Measurements from ENCODE around the gene TNFRSF6B.

Gene TNFRSF6B

DNA sequence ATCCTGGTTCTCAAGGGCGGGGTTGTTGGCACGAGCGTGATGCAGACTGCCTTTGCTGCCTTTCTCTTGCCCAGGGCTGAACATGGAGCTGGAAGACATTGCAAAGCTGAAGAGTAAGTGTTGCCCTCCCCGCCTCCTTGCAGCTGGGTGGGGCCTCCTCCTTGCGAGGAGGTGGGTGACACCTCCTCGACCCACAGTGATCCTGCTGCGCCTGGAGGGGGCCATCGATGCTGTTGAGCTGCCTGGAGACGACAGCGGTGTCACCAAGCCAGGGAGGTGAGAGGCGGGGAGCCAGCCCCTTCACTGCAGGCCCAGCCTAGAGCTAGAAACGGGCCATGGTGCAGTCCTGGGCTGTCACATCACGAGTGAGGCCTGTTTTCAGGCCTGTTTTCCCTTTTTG is 18.4 kb upstream of the TNFRSF6B start:
- H3K4me3 ChIP-seq (ENCODE audit: low read depth, low read length), result no peak overlapping the region
- H3K4me1 ChIP-seq (ENCODE audit: control insufficient read depth, insufficient read depth, low read length), result no peaks in the 10 kb centered on the region
- no peak overlapping the region for H3K9ac ChIP-seq (ENCODE audit: low read depth, low read length)
- H3K9me3 ChIP-seq (ENCODE audit: control insufficient read depth, insufficient read depth, low read length), result no peaks in the 10 kb centered on the region
- H3K27me3 ChIP-seq (ENCODE audit: control insufficient read depth, insufficient read depth, low read length), result no peaks in the 10 kb centered on the region
- H3K27ac ChIP-seq (ENCODE audit: low read depth, low read length), result no peak overlapping the region
- H3K36me3 ChIP-seq (ENCODE audit: control insufficient read depth, insufficient read depth, low read length), result peaks cover 42% of the 10 kb centered on the region

DNA sequence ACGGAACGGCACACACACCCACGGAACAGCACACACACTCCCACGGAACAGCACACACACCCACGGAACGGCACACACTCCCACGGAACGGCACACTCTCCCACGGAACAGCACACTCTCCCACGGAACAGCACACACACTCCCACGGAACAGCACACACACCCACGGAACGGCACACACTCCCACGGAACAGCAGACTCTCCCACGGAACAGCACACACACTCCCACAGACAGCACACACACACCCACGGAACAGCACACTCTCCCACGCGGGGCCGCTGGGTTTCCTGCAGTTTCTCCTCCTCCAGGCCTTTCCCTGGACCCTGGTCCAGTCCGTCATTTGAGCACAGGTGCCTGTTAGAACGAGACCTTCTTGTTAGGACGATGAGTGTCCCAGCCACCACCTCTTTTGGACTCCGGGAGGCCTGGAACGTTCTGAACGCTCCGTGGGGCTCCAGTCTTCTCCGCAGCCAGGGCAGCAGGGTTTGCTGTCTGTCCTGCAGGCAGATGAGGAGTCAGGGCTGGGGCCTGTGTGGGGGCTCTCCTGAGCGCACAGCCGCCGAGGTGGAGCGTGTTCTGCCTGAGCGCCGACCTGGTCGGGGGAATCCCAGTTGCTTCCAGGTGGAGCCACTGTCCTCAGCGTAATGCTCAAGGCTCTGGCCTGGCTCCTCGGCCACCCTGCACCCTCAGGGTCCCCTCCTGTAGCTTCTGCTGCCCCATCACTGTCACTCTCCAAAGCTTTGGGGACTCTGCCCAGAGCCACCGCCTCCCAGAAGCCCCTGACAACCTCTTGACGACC is 17.6 kb upstream of the TNFRSF6B start:
- Histone ChIP-seq H3K4me1 (ENCODE audit: control insufficient read depth, insufficient read depth, low read length) (no peaks in the 10 kb centered on the region), H3K27ac (ENCODE audit: low read depth, low read length) (no peak overlapping the region), H3K36me3 (ENCODE audit: control insufficient read depth, insufficient read depth, low read length) (peaks cover 39% of the 10 kb centered on the region), H3K9ac (ENCODE audit: low read depth, low read length) (no peak overlapping the region), H3K9me3 (ENCODE audit: control insufficient read depth, insufficient read depth, low read length) (no peaks in the 10 kb centered on the region), H3K4me3 (ENCODE audit: low read depth, low read length) (no peak overlapping the region), H3K27me3 (ENCODE audit: control insufficient read depth, insufficient read depth, low read length) (no peaks in the 10 kb centered on the region)

DNA sequence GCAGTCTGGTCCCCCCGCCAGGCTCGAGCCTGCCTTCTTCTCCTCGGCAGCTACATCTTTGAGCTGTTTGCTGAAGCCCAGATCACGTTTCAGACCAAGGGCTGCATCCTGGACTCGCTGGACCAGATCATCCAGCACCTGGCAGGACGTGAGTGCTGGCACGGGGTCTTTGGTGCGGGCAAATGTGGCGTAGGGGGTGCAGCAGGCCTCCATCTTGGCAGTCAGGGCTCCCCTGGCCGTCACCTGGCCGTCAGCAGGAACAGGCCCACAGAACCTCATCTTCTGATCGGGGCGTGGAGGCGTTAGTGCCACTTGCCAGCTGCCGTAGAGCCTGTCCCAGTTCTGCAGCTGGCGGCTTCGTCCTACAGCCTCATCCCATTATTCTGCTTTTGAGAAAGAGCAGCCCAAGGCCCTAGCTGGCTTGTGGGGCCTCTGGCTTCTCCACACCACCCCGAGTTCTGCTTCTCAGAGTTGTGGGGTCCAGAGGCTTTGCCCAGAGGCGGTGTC is 16.6 kb upstream of the TNFRSF6B start:
- Histone ChIP-seq H3K27me3 (ENCODE audit: control insufficient read depth, insufficient read depth, low read length) (no peaks in the 10 kb centered on the region), H3K27ac (ENCODE audit: low read depth, low read length) (no peak overlapping the region), H3K4me3 (ENCODE audit: low read depth, low read length) (no peak overlapping the region), H3K9ac (ENCODE audit: low read depth, low read length) (no peak overlapping the region), H3K36me3 (ENCODE audit: control insufficient read depth, insufficient read depth, low read length) (peaks cover 31% of the 10 kb centered on the region), H3K4me1 (ENCODE audit: control insufficient read depth, insufficient read depth, low read length) (no peaks in the 10 kb centered on the region), H3K9me3 (ENCODE audit: control insufficient read depth, insufficient read depth, low read length) (no peaks in the 10 kb centered on the region)

DNA sequence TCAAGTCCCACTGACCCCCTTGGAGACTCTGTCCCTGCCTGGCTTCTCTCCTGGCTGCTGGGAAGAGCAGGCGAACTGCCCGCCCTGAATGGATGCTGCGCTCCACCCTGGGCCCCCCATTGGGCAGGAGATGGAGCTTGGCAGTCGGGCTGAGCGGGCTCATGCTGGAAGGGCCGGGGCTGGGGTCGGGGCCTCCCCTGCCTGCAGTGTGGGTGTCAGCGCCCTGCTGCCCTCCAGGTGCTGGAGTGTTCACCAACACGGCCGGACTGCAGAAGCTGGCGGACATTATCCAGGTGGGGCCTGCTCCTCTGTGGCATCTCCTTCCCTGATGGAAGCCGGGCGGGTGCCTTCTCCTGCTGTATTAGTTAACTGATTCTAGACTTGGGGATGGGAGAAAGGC is 16.0 kb upstream of the TNFRSF6B start:
- H3K9ac ChIP-seq (ENCODE audit: low read depth, low read length), result no peak overlapping the region
- peaks cover 27% of the 10 kb centered on the region for H3K36me3 ChIP-seq (ENCODE audit: control insufficient read depth, insufficient read depth, low read length)
- no peaks in the 10 kb centered on the region for H3K4me1 ChIP-seq (ENCODE audit: control insufficient read depth, insufficient read depth, low read length)
- H3K4me3 ChIP-seq (ENCODE audit: low read depth, low read length), result no peak overlapping the region
- H3K27me3 ChIP-seq (ENCODE audit: control insufficient read depth, insufficient read depth, low read length), result no peaks in the 10 kb centered on the region
- no peaks in the 10 kb centered on the region for H3K9me3 ChIP-seq (ENCODE audit: control insufficient read depth, insufficient read depth, low read length)
- no peak overlapping the region for H3K27ac ChIP-seq (ENCODE audit: low read depth, low read length)

DNA sequence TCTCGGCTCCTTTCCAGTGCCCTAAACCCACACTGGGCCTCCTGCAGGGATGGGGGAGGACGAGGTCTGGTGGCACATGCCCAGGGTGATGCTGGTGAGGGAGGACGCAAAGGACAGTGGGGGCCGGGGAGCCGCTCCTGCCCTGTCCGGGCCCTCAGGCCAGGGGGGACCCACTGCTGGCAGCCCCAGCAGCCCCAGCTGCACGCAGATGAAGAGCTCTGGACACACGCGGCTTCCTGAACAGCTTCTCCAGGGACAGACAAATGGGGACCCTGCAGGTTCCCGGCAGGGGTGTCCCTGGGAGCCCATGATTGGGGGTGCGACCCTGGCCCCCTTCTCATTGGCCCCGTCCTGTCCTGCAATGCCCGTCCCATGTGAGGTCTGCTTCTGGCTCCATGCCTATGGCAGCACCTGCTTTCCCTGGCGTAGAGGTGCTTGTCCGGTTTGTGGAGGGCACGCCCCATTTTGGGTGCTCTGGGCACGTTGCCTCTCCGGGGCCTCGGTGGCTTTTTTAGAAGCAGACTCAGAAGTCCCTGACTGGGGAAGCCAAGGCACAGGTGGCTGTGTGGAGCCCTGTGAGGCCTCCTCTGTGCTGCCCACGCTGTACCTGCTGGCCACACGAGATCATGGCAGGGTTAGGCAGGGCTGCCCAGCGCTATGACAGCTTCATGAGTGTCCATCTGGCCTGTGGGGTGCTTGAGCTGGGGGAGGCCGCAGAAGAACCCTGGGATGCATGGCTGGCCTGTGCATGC is 15.4 kb upstream of the TNFRSF6B start:
- Histone ChIP-seq H3K4me1 (ENCODE audit: control insufficient read depth, insufficient read depth, low read length) (no peaks in the 10 kb centered on the region), H3K27me3 (ENCODE audit: control insufficient read depth, insufficient read depth, low read length) (no peaks in the 10 kb centered on the region), H3K9me3 (ENCODE audit: control insufficient read depth, insufficient read depth, low read length) (no peaks in the 10 kb centered on the region), H3K36me3 (ENCODE audit: control insufficient read depth, insufficient read depth, low read length) (peaks cover 23% of the 10 kb centered on the region), H3K9ac (ENCODE audit: low read depth, low read length) (no peak overlapping the region), H3K27ac (ENCODE audit: low read depth, low read length) (no peak overlapping the region), H3K4me3 (ENCODE audit: low read depth, low read length) (no peak overlapping the region)

DNA sequence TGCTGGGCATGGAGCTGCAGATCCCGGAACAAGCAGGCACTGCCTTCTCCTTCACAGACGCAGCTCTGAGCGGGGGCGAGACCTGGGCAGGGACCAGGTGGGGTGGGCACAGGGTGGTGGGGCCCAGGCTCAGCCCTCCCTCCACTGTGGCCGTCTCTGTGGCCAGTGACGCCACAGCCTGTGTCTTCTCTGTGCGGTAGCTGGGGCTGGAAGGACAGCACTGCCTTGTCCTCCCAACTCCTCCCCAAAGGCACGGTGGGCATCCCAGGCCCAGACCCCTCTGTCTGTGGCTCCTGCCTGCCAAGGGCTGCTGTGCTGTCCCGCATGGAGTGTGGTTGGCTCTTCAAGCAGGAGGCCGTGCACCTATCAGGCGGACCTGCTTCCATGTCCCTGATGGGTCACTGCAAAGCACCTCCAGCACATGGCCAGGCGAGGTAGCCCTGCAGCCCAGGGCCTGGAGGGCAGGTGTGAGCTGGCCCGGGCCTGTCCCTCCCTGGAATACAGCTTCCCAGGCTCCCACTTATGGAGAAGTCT is 14.8 kb upstream of the TNFRSF6B start:
- H3K4me3 ChIP-seq (ENCODE audit: low read depth, low read length), result no peak overlapping the region
- no peak overlapping the region for H3K27ac ChIP-seq (ENCODE audit: low read depth, low read length)
- no peak overlapping the region for H3K9ac ChIP-seq (ENCODE audit: low read depth, low read length)
- peaks cover 19% of the 10 kb centered on the region for H3K36me3 ChIP-seq (ENCODE audit: control insufficient read depth, insufficient read depth, low read length)
- no peaks in the 10 kb centered on the region for H3K27me3 ChIP-seq (ENCODE audit: control insufficient read depth, insufficient read depth, low read length)
- no peaks in the 10 kb centered on the region for H3K9me3 ChIP-seq (ENCODE audit: control insufficient read depth, insufficient read depth, low read length)
- no peaks in the 10 kb centered on the region for H3K4me1 ChIP-seq (ENCODE audit: control insufficient read depth, insufficient read depth, low read length)

DNA sequence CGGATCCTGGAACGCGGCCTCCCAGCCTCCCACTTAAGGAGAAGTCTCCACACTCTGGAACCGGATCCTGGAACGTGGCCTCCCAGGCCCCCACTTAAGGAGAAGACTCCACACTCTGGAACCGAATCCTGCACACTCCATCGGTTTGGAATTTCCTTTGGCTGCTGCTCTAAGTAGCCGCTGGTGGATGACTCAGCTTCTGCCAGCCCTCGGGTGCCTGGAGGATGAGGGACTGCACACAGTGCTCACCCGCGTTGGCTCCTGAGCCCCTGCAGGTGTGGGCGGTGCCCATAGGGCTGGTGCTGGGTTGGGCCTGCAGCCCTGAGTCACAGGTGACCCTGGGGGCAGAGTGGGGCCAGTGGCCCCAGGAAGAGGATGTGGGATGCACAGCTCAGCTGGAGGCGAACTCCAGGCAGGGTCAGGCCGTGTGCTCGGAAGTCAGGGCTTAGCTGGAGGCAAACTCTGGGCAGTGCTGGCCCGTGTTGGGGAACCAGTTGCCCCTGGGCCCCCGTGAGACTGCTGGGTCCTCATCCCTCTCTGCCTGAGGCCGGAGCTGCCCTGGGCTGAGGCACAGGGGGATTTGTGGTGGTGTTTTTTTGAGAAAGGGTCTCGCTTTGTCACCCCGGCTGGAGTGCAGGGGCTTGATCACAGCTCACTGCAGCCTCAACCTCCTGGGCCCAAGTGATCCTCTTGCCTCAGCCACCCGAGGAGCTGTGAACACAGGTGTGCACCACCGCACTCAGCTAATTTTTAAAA is 13.9 kb upstream of the TNFRSF6B start:
- no peaks in the 10 kb centered on the region for H3K27me3 ChIP-seq (ENCODE audit: control insufficient read depth, insufficient read depth, low read length)
- H3K4me3 ChIP-seq (ENCODE audit: low read depth, low read length), result no peak overlapping the region
- no peak overlapping the region for H3K27ac ChIP-seq (ENCODE audit: low read depth, low read length)
- peaks cover 19% of the 10 kb centered on the region for H3K36me3 ChIP-seq (ENCODE audit: control insufficient read depth, insufficient read depth, low read length)
- H3K9ac ChIP-seq (ENCODE audit: low read depth, low read length), result no peak overlapping the region
- no peaks in the 10 kb centered on the region for H3K4me1 ChIP-seq (ENCODE audit: control insufficient read depth, insufficient read depth, low read length)
- H3K9me3 ChIP-seq (ENCODE audit: control insufficient read depth, insufficient read depth, low read length), result no peaks in the 10 kb centered on the region

DNA sequence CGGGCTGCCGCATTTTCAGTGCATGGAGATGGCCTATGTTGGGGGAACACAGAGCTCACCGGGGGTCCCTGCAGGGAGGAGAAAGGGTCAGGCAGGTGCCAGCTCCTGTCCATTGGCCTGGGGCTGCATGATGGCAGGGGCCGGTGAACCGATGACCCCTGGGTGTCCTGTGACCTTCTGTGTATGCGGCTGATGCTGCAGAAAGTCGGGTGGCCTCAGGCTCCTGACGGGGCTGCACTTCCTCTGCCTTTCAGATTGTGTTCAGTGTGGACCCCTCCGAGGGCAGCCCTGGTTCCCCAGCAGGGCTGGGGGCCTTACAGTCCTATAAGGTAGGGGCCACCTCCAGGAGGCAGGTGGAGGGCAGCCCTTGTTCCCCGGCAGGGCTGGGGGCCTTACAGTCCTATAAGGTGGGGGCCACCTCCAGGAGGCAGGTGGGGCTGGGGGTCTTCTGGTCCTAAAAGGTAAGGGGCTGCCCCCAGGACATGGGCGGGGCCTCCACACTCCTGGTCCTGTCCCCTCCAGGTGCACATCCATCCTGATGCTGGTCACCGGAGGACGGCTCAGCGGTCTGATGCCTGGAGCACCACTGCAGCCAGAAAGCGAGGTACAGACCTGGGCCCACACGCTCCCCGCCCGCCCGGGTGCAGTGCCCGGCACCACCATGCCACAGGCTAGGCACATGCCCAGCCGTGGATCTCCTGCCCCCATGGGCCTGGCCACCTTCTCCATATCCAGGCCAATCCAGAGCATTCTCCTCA is 11.0 kb upstream of the TNFRSF6B start:
- Histone ChIP-seq H3K4me3 (ENCODE audit: low read depth, low read length) (no peak overlapping the region), H3K36me3 (ENCODE audit: control insufficient read depth, insufficient read depth, low read length) (peaks cover 7% of the 10 kb centered on the region), H3K9me3 (ENCODE audit: control insufficient read depth, insufficient read depth, low read length) (no peaks in the 10 kb centered on the region), H3K9ac (ENCODE audit: low read depth, low read length) (no peak overlapping the region), H3K27ac (ENCODE audit: low read depth, low read length) (no peak overlapping the region), H3K27me3 (ENCODE audit: control insufficient read depth, insufficient read depth, low read length) (no peaks in the 10 kb centered on the region), H3K4me1 (ENCODE audit: control insufficient read depth, insufficient read depth, low read length) (no peaks in the 10 kb centered on the region)

DNA sequence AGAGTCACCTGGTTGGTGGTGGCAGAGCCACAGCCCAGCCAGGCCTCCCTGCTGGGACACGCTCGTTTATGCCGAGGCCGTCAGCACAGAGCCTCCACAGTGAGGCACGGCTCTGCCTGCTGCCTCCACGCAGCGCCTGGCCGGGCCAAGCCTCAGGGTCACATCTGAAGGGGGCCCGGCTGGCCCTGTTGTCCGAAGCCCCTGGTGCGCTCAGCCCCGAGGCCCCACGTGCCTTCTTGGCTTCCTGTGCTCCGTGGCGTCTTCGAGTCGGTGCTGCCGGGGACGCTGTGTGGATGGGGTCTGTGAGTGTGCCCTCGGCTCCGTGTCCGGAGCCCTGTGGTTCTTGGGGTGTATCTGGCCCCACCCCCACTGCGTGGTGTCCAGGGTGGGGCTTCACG is 10.4 kb upstream of the TNFRSF6B start:
- Histone ChIP-seq H3K27me3 (ENCODE audit: control insufficient read depth, insufficient read depth, low read length) (no peaks in the 10 kb centered on the region), H3K9ac (ENCODE audit: low read depth, low read length) (no peak overlapping the region), H3K36me3 (ENCODE audit: control insufficient read depth, insufficient read depth, low read length) (peaks cover 7% of the 10 kb centered on the region), H3K9me3 (ENCODE audit: control insufficient read depth, insufficient read depth, low read length) (no peaks in the 10 kb centered on the region), H3K4me1 (ENCODE audit: control insufficient read depth, insufficient read depth, low read length) (no peaks in the 10 kb centered on the region), H3K27ac (ENCODE audit: low read depth, low read length) (no peak overlapping the region), H3K4me3 (ENCODE audit: low read depth, low read length) (no peak overlapping the region)
